Breast epithelium (tissue), 4 donors: ENCODE measurements around the gene FAM222A. TPM values are rescaled to one million over a fixed set of nuclear protein-coding genes. Genes with fewer than 3 reads are reported as not detected.

Experiments used
- DNase-seq, 2 donors: peaks; one replicate each; pipeline ENCODE4 v3.0.0-alpha.2; 2019; ENCODE audit warnings: low spot score in 2 of 2
- H3K27ac ChIP-seq, 2 donors: fragments of 200-600 bp; sonication (generic) in 1 of 2; one replicate each; pipeline ENCODE4 v1.5.1; 2016 to 2019; ENCODE audit warnings: mild to moderate bottlenecking in 1 of 2
- H3K27me3 ChIP-seq, 2 donors: fragments of 200-600 bp; sonication (generic) in 1 of 2; one replicate each; pipeline versions ENCODE4 v1.5.1 to v1.6.0; 2017 to 2019; ENCODE audit warnings: control low read depth in 1 of 2, mild to moderate bottlenecking in 1 of 2
- H3K36me3 ChIP-seq: fragments of 200-600 bp; one replicate; pipeline ENCODE4 v1.5.1; 2019
- H3K4me1 ChIP-seq, 2 donors: fragments of 200-600 bp; sonication (generic); one replicate each; pipeline ENCODE4 v1.5.1; 2016 to 2019; ENCODE audit warnings: control low read depth in 1 of 2
- H3K4me3 ChIP-seq, 3 donors: fragments of 200-600 bp; sonication (generic); 1 replicate in 2 of 3; 2 replicates in 1 of 3; pipeline ENCODE4 v1.5.1; 2016 to 2019; ENCODE audit warnings: mild to moderate bottlenecking in 3 of 3, moderate library complexity in 2 of 3
- H3K9me3 ChIP-seq, 2 donors: fragments of 200-600 bp; sonication (generic) in 1 of 2; one replicate each; pipeline ENCODE4 v1.5.1; 2016 to 2019; ENCODE audit warnings: control low read depth in 1 of 2
- CTCF ChIP-seq, 3 donors: fragments of 450-650 bp; IDR thresholded peaks; one replicate each; pipeline ENCODE4 v1.5.1; 2016 to 2017; ENCODE audit warnings: antibody characterized with exemption in 3 of 3, mild to moderate bottlenecking in 3 of 3, moderate library complexity in 3 of 3
- POLR2A ChIP-seq: fragments of 450-650 bp; IDR thresholded peaks from one replicate; pipeline ENCODE4 v1.6.1; 2016; ENCODE audit warnings: antibody characterized with exemption, mild to moderate bottlenecking, moderate library complexity
- POLR2AphosphoS5 ChIP-seq, 3 donors: sonication (generic); formaldehyde crosslinking; IDR thresholded peaks; one replicate each; pipeline ENCODE4 v1.6.1; 2017; ENCODE audit warnings: antibody characterized with exemption in 3 of 3
- intact Hi-C: fragments of 100-400 bp; cut with DNase I; formaldehyde crosslinking; loops from one replicate; pipeline ENCODE4 v1.15.1; 2023; ENCODE audit warnings: low total_unique reads
- total RNA-seq, 3 donors: library from RNA; depleted of rRNA; stranded (reverse); fragments of >200 nt; gene quantifications; one replicate each; pipeline ENCODE4 v1.1.0, GENCODE V29; 2016

Gene FAM222A
- total RNA-seq, 3 donors from 2014 or later = 0.32 to 7.3 (median 1.3) TPM

- H3K4me3 ChIP-seq = no peak overlapping the region
- peaks cover 5 to 6% of the 10 kb centered on the region in 2 donors for H3K9me3 ChIP-seq
- intact Hi-C loops = no loop called here
- no peaks in the 10 kb centered on the region for H3K36me3 ChIP-seq
- DNase-seq = peak in 1 of 2 donors; percentile 35
- no peaks in the 10 kb centered on the region for H3K4me1 ChIP-seq
- TF ChIP-seq POLR2A = no peak
- no peak for TF ChIP-seq CTCF (IDR thresholded peaks at IDR 0.05)
- TF ChIP-seq POLR2AphosphoS5 (IDR thresholded peaks at IDR 0.05) = no peak
- no peaks in the 10 kb centered on the region for H3K27me3 ChIP-seq
- H3K27ac ChIP-seq = no peak overlapping the region
Observed at GRCh38 chr12:109763201-109763841, 49.7 kb downstream of the FAM222A start.

- DNase-seq = no peak
- Histone ChIP-seq H3K4me1 (no peaks in the 10 kb centered on the region), H3K9me3 (peaks cover 5 to 6% of the 10 kb centered on the region in 2 donors), H3K27ac (no peak overlapping the region), H3K27me3 (no peaks in the 10 kb centered on the region), H3K36me3 (no peaks in the 10 kb centered on the region), H3K4me3 (no peak overlapping the region)
- TF ChIP-seq CTCF (IDR thresholded peaks at IDR 0.05) = no peak
- no peak for TF ChIP-seq POLR2AphosphoS5 (IDR thresholded peaks at IDR 0.05)
- no peak for TF ChIP-seq POLR2A
- intact Hi-C loops = no loop called here
Observed at GRCh38 chr12:109764123-109764522, 50.5 kb downstream of the FAM222A start.

- Histone ChIP-seq H3K4me3 (no peak overlapping the region), H3K36me3 (no peaks in the 10 kb centered on the region), H3K9me3 (peaks cover 5 to 6% of the 10 kb centered on the region in 2 donors), H3K27me3 (no peaks in the 10 kb centered on the region), H3K27ac (no peak overlapping the region), H3K4me1 (no peaks in the 10 kb centered on the region)
- intact Hi-C loops = no loop called here
- DNase-seq = peak in 1 of 2 donors; percentile 37
- TF ChIP-seq POLR2AphosphoS5 (IDR thresholded peaks at IDR 0.05) = no peak
- TF ChIP-seq CTCF (IDR thresholded peaks at IDR 0.05) = no peak
- TF ChIP-seq POLR2A = no peak
Observed at GRCh38 chr12:109764776-109765445, 51.3 kb downstream of the FAM222A start.

- H3K4me1 ChIP-seq = no peaks in the 10 kb centered on the region
- intact Hi-C loops = no loop called here
- no peak for DNase-seq
- no peaks in the 10 kb centered on the region for H3K36me3 ChIP-seq
- H3K27me3 ChIP-seq = no peaks in the 10 kb centered on the region
- no peak overlapping the region for H3K27ac ChIP-seq
- TF ChIP-seq CTCF (IDR thresholded peaks at IDR 0.05) (no peak), POLR2AphosphoS5 (IDR thresholded peaks at IDR 0.05) (no peak), POLR2A (no peak)
- H3K9me3 ChIP-seq = peaks cover 5 to 6% of the 10 kb centered on the region in 2 donors
- no peak overlapping the region for H3K4me3 ChIP-seq
Observed at GRCh38 chr12:109765446-109765810, 51.8 kb downstream of the FAM222A start.

GRCh38 chr12:109766251-109766778, 52.7 kb downstream of the FAM222A start:
- no peaks in the 10 kb centered on the region for H3K27me3 ChIP-seq
- no peaks in the 10 kb centered on the region for H3K4me1 ChIP-seq
- H3K27ac ChIP-seq = no peak overlapping the region
- H3K4me3 ChIP-seq = no peak overlapping the region
- TF ChIP-seq POLR2A = no peak
- no peak for TF ChIP-seq CTCF (IDR thresholded peaks at IDR 0.05)
- TF ChIP-seq POLR2AphosphoS5 (IDR thresholded peaks at IDR 0.05) = no peak
- peak in 1 of 2 donors; percentile 35 for DNase-seq
- peaks cover 5 to 6% of the 10 kb centered on the region in 2 donors for H3K9me3 ChIP-seq
- intact Hi-C loops = no loop called here
- H3K36me3 ChIP-seq = no peaks in the 10 kb centered on the region
